Astrocyte of the spinal cord (primary cell): ENCODE measurements around the gene VPS8.

Experiments
- DNase-seq: peaks from one replicate; pipeline ENCODE4 v3.0.0; 2011; ENCODE audit warnings: low read depth, low spot score
- H3K4me3 ChIP-seq: 2 replicates; pipeline ENCODE4 v1.5.1; 2011; ENCODE audit warnings: low read depth, mild to moderate bottlenecking, low read length, moderate library complexity
- CTCF ChIP-seq: IDR thresholded peaks from 2 replicates; pipeline ENCODE4 v1.5.1; 2012; ENCODE audit warnings: low read depth, mild to moderate bottlenecking, low read length, inconsistent platforms
- in situ Hi-C: cut with HindIII; loops from 2 replicates; pipeline ENCODE4 v1.10.0; 2017; ENCODE audit warnings: low sequenced_read_pairs

The VPS8 gene

GRCh38 chr3:184827572-184827971 is 15.6 kb downstream of the VPS8 start:
- TF ChIP-seq CTCF: no peak
- in situ Hi-C loops: no loop called here
- DNase-seq: no peak

GRCh38 chr3:184832044-184832443 is 20.1 kb downstream of the VPS8 start:
- no peak for TF ChIP-seq CTCF
- no peak overlapping the region for H3K4me3 ChIP-seq
- in situ Hi-C loops: no loop called here
- no peak for DNase-seq

More at GRCh38 chr3:184827572-184827971, 15.6 kb downstream of the VPS8 start:
- H3K4me3 ChIP-seq: no peak overlapping the region

GRCh38 chr3:184832903-184833302 is 20.9 kb downstream of the VPS8 start:
- in situ Hi-C loops: no loop called here
- TF ChIP-seq CTCF: no peak
- H3K4me3 ChIP-seq: no peak overlapping the region
- DNase-seq: no peak

DNA sequence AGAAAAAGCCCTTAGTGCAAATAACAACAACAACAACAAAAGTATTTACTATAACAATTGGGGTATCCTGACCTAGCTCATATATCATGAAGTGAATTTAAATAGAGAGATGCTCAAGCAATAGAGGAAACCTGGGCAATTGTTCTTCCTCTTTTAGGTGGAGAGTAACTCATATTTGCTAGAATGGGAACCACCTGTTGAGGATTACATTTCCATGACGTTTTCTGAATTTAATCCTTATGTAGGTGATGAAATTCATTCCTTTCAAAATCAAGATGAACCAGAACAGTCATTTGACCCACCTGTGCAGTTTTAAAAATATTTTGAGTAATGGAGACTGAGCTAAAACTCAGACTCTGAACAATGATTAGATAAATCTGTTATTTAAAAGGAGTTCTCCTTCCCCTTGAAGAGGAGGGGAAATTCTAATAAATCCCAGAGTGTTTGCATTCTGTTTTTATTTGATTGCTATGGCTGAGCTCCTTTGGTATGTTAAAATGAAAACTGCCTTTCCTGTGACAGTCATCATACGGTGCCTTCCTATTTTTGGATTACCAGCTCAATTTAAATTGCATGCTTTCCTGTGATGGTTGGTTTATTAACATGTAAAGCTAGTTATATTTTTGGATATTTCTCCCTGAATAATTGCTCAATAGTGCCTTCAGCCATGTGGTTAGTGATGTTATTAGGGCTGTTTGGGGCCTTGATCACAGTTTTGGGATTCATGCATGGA is 24.3 kb downstream of the VPS8 start:
- TF ChIP-seq CTCF: no peak
- DNase-seq: no peak
- in situ Hi-C loops: no loop called here
- H3K4me3 ChIP-seq: no peak overlapping the region

DNA sequence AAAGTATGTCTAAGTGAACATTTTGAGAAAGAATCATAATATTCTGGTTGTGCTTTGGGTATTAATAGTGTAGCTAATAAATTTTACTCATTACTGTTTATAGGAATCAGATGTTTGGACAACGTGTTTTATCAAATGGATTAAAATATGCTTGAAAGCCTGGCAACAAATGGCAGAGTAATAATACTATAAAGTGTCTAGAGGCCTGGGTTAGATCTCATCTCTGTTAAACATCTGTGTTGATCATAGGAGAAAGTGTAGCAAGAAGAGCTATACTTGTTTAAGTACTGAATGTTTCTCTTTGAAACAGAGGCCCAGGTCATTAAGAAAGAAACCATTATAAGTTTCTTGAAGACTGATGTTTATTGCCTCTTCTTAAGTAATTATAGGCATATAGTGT is 30.5 kb downstream of the VPS8 start:
- no peak for DNase-seq
- TF ChIP-seq CTCF: no peak
- H3K4me3 ChIP-seq: no peak overlapping the region
- in situ Hi-C loops: no loop called here

- no peak overlapping the region for H3K4me3 ChIP-seq
- in situ Hi-C loops: no loop called here
- no peak for DNase-seq
- TF ChIP-seq CTCF: no peak
Measured at GRCh38 chr3:184845819-184846218, 33.9 kb downstream of the VPS8 start.
